K562 (cell line): Measurements from ENCODE around the gene OR13A1. TPM values are rescaled to one million over a fixed set of nuclear protein-coding genes. Genes with fewer than 3 reads are reported as not detected.

Experiments
- ATF7 ChIP-seq: fragments of 450-650 bp; IDR thresholded peaks from 2 replicates; pipeline ENCODE4 v1.7.1; 2014; ENCODE audit warnings: mild to moderate bottlenecking, moderate library complexity
- BCL6 ChIP-seq: fragments of 250-450 bp; sonication (Bioruptor Pico); IDR thresholded peaks from 2 replicates; pipeline ENCODE4 v1.4.0; 2020
- CBX8 ChIP-seq: fragments of 200-600 bp; sonication (generic); IDR thresholded peaks from 2 replicates; pipeline ENCODE4 v1.6.1; 2012; ENCODE audit warnings: borderline replicate concordance, mixed run types, low read depth, mild to moderate bottlenecking, moderate library complexity, mixed read lengths, low read length, control low read depth, inconsistent platforms; ENCODE audit not compliant: poor library complexity, severe bottlenecking; ENCODE audit errors: extremely low read depth
- EP300 ChIP-seq: IDR thresholded peaks from 2 replicates; pipeline ENCODE4 v1.6.1; 2012; ENCODE audit warnings: low read length, improper control_type of control experiment
- KDM1A ChIP-seq, 2 experiments: fragments of 450-650 bp; IDR thresholded peaks; 2 replicates each; pipeline ENCODE4 v1.6.1; 2016; ENCODE audit warnings: mild to moderate bottlenecking in 2 of 2
- MEIS2 ChIP-seq: fragments of 450-650 bp; IDR thresholded peaks from 2 replicates; pipeline ENCODE4 v1.6.1; 2014; ENCODE audit warnings: mild to moderate bottlenecking; ENCODE audit not compliant: partially characterized antibody
- NEUROD1 ChIP-seq: fragments of 150-350 bp; IDR thresholded peaks from 2 replicates; pipeline ENCODE4 v1.6.1; 2014; ENCODE audit warnings: borderline replicate concordance, low read length, low read depth; ENCODE audit not compliant: partially characterized antibody
- NR4A1 ChIP-seq, 2 experiments: fragments of 250-450 bp in 1 of 2; fragments of 450-650 bp in 1 of 2; sonication (Bioruptor Pico) in 1 of 2; IDR thresholded peaks; 2 replicates each; pipeline versions ENCODE4 v1.4.0 to v1.6.1; 2016 to 2020; ENCODE audit warnings: mild to moderate bottlenecking in 2 of 2, missing compliant biosample characterization in 1 of 2, missing genetic modification characterization in 1 of 2, moderate library complexity in 1 of 2
- PHB2 ChIP-seq: fragments of 450-650 bp; IDR thresholded peaks from 2 replicates; pipeline ENCODE4 v1.6.1; 2017; ENCODE audit warnings: low read depth
- POLR2A ChIP-seq: fragments of 450-650 bp; conservative IDR thresholded peaks from 2 replicates; pipeline ENCODE4 v1.6.1; 2016
- PRMT5 ChIP-seq: sonication (generic); formaldehyde crosslinking; IDR thresholded peaks from 2 replicates; pipeline ENCODE4 v1.5.0; 2020; ENCODE audit warnings: missing genetic modification reagents
- RFX5 ChIP-seq: IDR thresholded peaks from 2 replicates; pipeline ENCODE4 v1.6.1; 2011; ENCODE audit warnings: low read depth, mild to moderate bottlenecking, improper control_type of control experiment, low read length
- RUNX1 ChIP-seq: sonication (generic); IDR thresholded peaks from 2 replicates; pipeline ENCODE4 v1.6.1; 2016; ENCODE audit warnings: antibody characterized with exemption, low read depth
- SMAD3 ChIP-seq: fragments of 450-650 bp; formaldehyde crosslinking; conservative IDR thresholded peaks from 2 replicates; pipeline ENCODE4 v1.4.0; 2020; ENCODE audit warnings: mild to moderate bottlenecking
- SOX6 ChIP-seq: fragments of 450-650 bp; IDR thresholded peaks from 2 replicates; pipeline ENCODE4 v1.6.1; 2014; ENCODE audit warnings: mild to moderate bottlenecking
- TGIF2 ChIP-seq: sonication (generic); formaldehyde crosslinking; IDR thresholded peaks from 2 replicates; pipeline ENCODE4 v1.8.1; 2022; ENCODE audit warnings: mild to moderate bottlenecking, missing genetic modification reagents, moderate library complexity
- ZHX1 ChIP-seq: fragments of 150-350 bp; conservative IDR thresholded peaks from 2 replicates; pipeline ENCODE4 v1.6.1; 2014; ENCODE audit warnings: low read length
- ZNF143 ChIP-seq: sonication (generic); formaldehyde crosslinking; IDR thresholded peaks from 2 replicates; pipeline ENCODE4 v1.9.0; 2022; ENCODE audit warnings: mild to moderate bottlenecking, missing genetic modification reagents
- ZNF766 ChIP-seq: fragments of 200-800 bp; sonication (Bioruptor generic); conservative IDR thresholded peaks from 2 replicates; pipeline ENCODE4 v1.6.1; 2016; ENCODE audit warnings: missing genetic modification characterization, missing compliant biosample characterization
- ZNF780A ChIP-seq: fragments of 250-450 bp; sonication (Bioruptor Pico); IDR thresholded peaks from 2 replicates; pipeline ENCODE4 v1.5.0; 2021; ENCODE audit warnings: mild to moderate bottlenecking
- polyA plus RNA-seq, 8 experiments: library from polyadenylated mRNA; depleted of rRNA in 4 of 8; stranded (reverse) in 5 of 8; unstranded in 3 of 8; fragments of >200 nt; fragmentation: Nextera tagmentation in 2 of 8; fragmentation: Illumina TruSeq in 1 of 8; extraction: Ambion mirVana in 2 of 8; extraction: Trizol in 1 of 8; gene quantifications; 2 replicates each; pipeline versions ENCODE4 v1.2.1 to v1.2.3, GENCODE V29; 2011 to 2014; ENCODE audit warnings: inconsistent platforms in 1 of 8, missing spikeins in 1 of 8
- total RNA-seq, 7 experiments: library from RNA; depleted of rRNA in 6 of 7; stranded (reverse); fragments of >200 nt in 6 of 7; fragmentation: Illumina TruSeq in 2 of 7; extraction: Trizol in 2 of 7; gene quantifications; 2 replicates each; pipeline versions ENCODE4 v1.2.1 to v1.2.3, GENCODE V29; 2011 to 2021; ENCODE audit warnings: low replicate concordance in 1 of 7
- TF ChIP-seq, protein P1 (sequence below), 2 experiments: fragments of 450-650 bp; IDR thresholded peaks; 2 replicates each; pipeline ENCODE4 v1.6.1; 2018; ENCODE audit warnings: mild to moderate bottlenecking in 2 of 2, low read depth in 1 of 2; ENCODE audit not compliant: partially characterized antibody in 2 of 2
- TF ChIP-seq, protein P2 (sequence below): sonication (generic); formaldehyde crosslinking; IDR thresholded peaks from 2 replicates; pipeline ENCODE4 v1.8.0; 2022; ENCODE audit warnings: missing genetic modification reagents, mild to moderate bottlenecking, moderate library complexity, borderline replicate concordance

OR13A1 gene
- total and polyA plus RNA-seq, 9 of the 15 experiments (the other 6 are each of a cell fraction or from before 2014, with no cell fraction given) = 0.03 to 0.11 (median 0.06) TPM; not detected in 3

DNA sequence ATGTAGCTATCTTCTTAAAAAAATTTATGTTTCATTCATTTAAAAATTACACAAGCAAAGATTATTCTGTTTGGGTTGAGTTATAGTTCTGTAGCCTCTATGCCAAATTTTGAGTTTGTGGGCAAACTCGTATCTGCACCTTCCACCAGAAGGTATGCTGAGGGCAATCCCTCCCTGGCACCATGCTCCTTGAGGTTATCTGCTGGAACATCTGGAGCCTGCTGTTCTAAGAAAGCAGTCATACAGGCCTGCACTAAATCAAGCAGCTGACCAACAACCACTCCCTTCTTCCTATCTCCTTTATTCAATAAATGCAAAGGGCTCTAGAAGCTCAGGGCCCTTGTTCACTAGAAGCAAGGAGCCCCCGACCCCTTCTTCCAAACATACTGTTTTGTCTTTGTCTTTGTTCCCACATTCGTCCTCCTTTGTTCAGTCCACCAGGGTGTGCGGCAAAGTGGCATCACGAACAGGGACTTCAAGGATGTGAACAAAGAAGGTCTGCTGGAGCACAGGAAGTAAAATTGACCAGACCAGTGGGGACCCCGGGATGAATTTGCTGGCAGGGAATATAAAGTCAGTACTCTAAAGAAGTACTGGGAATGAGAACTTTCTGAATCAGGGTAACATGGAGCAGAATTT, 36.4 kb downstream of the OR13A1 start (continued):
- TF ChIP-seq KDM1A (IDR thresholded peaks at IDR 0.05) (peak; percentile 64 to 72; a peak in 3 of 4 replicates), SMAD3 (CRISPR knock-in tag) (0 out of 2 replicates have a peak, but pooled peaks have one; percentile 58), ZNF143 (no peak), NR4A1 (CRISPR knock-in tag; IDR thresholded peaks at IDR 0.05) (0 out of 2 replicates have a peak, but pooled peaks have one; percentile 73), NR4A1 (tag; IDR thresholded peaks at IDR 0.05) (peak; percentile 82; the same call in 1 of the 2 replicates), ATF7 (peak; percentile 65), ZNF780A (CRISPR knock-in tag) (no peak), ZHX1 (no peak), BCL6 (CRISPR knock-in tag) (no peak), PHB2 (peak; percentile 84), MEIS2 (peak; percentile 98), EP300 (peak; percentile 92), POLR2A (no peak), CBX8 (no peak), SOX6 (peak; percentile 89), RUNX1 (0 out of 2 replicates have a peak, but pooled peaks have one; percentile 40), TGIF2 (CRISPR knock-in tag) (no peak), NEUROD1 (peak; percentile 71), RFX5 (no peak), PRMT5 (CRISPR knock-in tag) (no peak), ZNF766 (CRISPR knock-in tag) (peak; percentile 82)
- TF ChIP-seq, protein P1, sequence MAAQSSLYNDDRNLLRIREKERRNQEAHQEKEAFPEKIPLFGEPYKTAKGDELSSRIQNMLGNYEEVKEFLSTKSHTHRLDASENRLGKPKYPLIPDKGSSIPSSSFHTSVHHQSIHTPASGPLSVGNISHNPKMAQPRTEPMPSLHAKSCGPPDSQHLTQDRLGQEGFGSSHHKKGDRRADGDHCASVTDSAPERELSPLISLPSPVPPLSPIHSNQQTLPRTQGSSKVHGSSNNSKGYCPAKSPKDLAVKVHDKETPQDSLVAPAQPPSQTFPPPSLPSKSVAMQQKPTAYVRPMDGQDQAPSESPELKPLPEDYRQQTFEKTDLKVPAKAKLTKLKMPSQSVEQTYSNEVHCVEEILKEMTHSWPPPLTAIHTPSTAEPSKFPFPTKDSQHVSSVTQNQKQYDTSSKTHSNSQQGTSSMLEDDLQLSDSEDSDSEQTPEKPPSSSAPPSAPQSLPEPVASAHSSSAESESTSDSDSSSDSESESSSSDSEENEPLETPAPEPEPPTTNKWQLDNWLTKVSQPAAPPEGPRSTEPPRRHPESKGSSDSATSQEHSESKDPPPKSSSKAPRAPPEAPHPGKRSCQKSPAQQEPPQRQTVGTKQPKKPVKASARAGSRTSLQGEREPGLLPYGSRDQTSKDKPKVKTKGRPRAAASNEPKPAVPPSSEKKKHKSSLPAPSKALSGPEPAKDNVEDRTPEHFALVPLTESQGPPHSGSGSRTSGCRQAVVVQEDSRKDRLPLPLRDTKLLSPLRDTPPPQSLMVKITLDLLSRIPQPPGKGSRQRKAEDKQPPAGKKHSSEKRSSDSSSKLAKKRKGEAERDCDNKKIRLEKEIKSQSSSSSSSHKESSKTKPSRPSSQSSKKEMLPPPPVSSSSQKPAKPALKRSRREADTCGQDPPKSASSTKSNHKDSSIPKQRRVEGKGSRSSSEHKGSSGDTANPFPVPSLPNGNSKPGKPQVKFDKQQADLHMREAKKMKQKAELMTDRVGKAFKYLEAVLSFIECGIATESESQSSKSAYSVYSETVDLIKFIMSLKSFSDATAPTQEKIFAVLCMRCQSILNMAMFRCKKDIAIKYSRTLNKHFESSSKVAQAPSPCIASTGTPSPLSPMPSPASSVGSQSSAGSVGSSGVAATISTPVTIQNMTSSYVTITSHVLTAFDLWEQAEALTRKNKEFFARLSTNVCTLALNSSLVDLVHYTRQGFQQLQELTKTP (IDR thresholded peaks at IDR 0.05; ENCODE audit: low read depth in 1 of 2, partially characterized antibody in 2 of 2) = peak in 1 of 2 experiments; percentile 47
- TF ChIP-seq, protein P2, sequence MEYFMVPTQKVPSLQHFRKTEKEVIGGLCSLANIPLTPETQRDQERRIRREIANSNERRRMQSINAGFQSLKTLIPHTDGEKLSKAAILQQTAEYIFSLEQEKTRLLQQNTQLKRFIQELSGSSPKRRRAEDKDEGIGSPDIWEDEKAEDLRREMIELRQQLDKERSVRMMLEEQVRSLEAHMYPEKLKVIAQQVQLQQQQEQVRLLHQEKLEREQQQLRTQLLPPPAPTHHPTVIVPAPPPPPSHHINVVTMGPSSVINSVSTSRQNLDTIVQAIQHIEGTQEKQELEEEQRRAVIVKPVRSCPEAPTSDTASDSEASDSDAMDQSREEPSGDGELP = peak; percentile 77; the same call in 1 of the 2 replicates
